Measurements from ENCODE around the gene NFE2L2.
"Not testable (repeated sequence)": the region's sequence is repeated elsewhere in the genome, so short reads cannot be mapped to it uniquely, and the experiment has no call there.

Gene NFE2L2

GRCh38 chr2:177264693-177265587 is at the start of gene NFE2L2:
TSS of gene NFE2L2 (minus strand) at chr2:177264727. CDS start at chr2:177264576, 151 bp downstream.
- DNase-seq (ENCODE audit: low read depth in 2 of 2) = peak; percentile 92

- DNase-seq (ENCODE audit: low read depth in 2 of 2) = no peak
Measured at GRCh38 chr2:177314194-177314593, 49.7 kb upstream of the NFE2L2 start.

GRCh38 chr2:177313162-177313781 is 48.7 kb upstream of the NFE2L2 start:
- no peak for DNase-seq (ENCODE audit: low read depth in 2 of 2)

- no peak for DNase-seq (ENCODE audit: low read depth in 2 of 2)
Measured at GRCh38 chr2:177312562-177312961, 48.0 kb upstream of the NFE2L2 start.

GRCh38 chr2:177309672-177310309 is 45.3 kb upstream of the NFE2L2 start:
- DNase-seq (ENCODE audit: low read depth in 2 of 2) = not testable (repeated sequence)

GRCh38 chr2:177306550-177306949 is 42.0 kb upstream of the NFE2L2 start:
- no peak for DNase-seq (ENCODE audit: low read depth in 2 of 2)

- no peak for DNase-seq (ENCODE audit: low read depth in 2 of 2)
Measured at GRCh38 chr2:177303939-177304338, 39.4 kb upstream of the NFE2L2 start.

GRCh38 chr2:177302552-177302951 is 38.0 kb upstream of the NFE2L2 start:
- DNase-seq (ENCODE audit: low read depth in 2 of 2) = no peak

GRCh38 chr2:177298191-177298590 is 33.7 kb upstream of the NFE2L2 start:
- no peak for DNase-seq (ENCODE audit: low read depth in 2 of 2)

- no peak for DNase-seq (ENCODE audit: low read depth in 2 of 2)
Measured at GRCh38 chr2:177296040-177296439, 31.5 kb upstream of the NFE2L2 start.

- no peak for DNase-seq (ENCODE audit: low read depth in 2 of 2)
Measured at GRCh38 chr2:177295484-177295883, 31.0 kb upstream of the NFE2L2 start.

- peak in 1 of 2 donors; percentile 18 for DNase-seq (ENCODE audit: low read depth in 2 of 2)
Measured at GRCh38 chr2:177291701-177292100, 27.2 kb upstream of the NFE2L2 start.

GRCh38 chr2:177289824-177290628 is 25.5 kb upstream of the NFE2L2 start:
- DNase-seq (ENCODE audit: low read depth in 2 of 2) = peak in 1 of 2 donors; percentile 3

GRCh38 chr2:177287814-177288213 is 23.3 kb upstream of the NFE2L2 start:
- DNase-seq (ENCODE audit: low read depth in 2 of 2) = no peak

- DNase-seq (ENCODE audit: low read depth in 2 of 2) = no peak
Measured at GRCh38 chr2:177285892-177286715, 21.6 kb upstream of the NFE2L2 start.

- no peak for DNase-seq (ENCODE audit: low read depth in 2 of 2)
Measured at GRCh38 chr2:177284531-177284930, 20.0 kb upstream of the NFE2L2 start.

GRCh38 chr2:177283906-177284305 is 19.4 kb upstream of the NFE2L2 start:
- DNase-seq (ENCODE audit: low read depth in 2 of 2) = no peak

- no peak for DNase-seq (ENCODE audit: low read depth in 2 of 2)
Measured at GRCh38 chr2:177282787-177283572, 18.5 kb upstream of the NFE2L2 start.

GRCh38 chr2:177282181-177282641 is 17.7 kb upstream of the NFE2L2 start:
- DNase-seq (ENCODE audit: low read depth in 2 of 2) = no peak

Data from stimulated activated CD4-positive, alpha-beta T cell treated with anti-CD3 and anti-CD28 coated beads, Interleukin-4, amount 100 ng/mL, for 48 hours (primary cell).